HepG2 (cell line): ENCODE measurements around the gene ONECUT2. TPM values are rescaled to one million over a fixed set of nuclear protein-coding genes. Genes with fewer than 3 reads are reported as not detected.

Experiments used
- AGO1 ChIP-seq: fragments of 200-400 bp; formaldehyde crosslinking; IDR thresholded peaks from 2 replicates; pipeline ENCODE4 v1.6.1; 2017; ENCODE audit warnings: mild to moderate bottlenecking, low read depth, low read length, moderate library complexity; ENCODE audit not compliant: poor library complexity, severe bottlenecking
- CC2D1A ChIP-seq: sonication (generic); formaldehyde crosslinking; IDR thresholded peaks from 2 replicates; pipeline ENCODE4 v1.8.1; 2023; ENCODE audit warnings: mild to moderate bottlenecking, missing genetic modification reagents
- CREM ChIP-seq, 2 experiments: sonication (generic) in 1 of 2; formaldehyde crosslinking in 1 of 2; IDR thresholded peaks; 2 replicates each; pipeline versions ENCODE4 v1.4.0 to v1.6.1; 2016 to 2020; ENCODE audit warnings: antibody characterized with exemption in 1 of 2, mild to moderate bottlenecking in 1 of 2, missing genetic modification reagents in 1 of 2
- MEIS1 ChIP-seq: sonication (generic); formaldehyde crosslinking; IDR thresholded peaks from 2 replicates; pipeline ENCODE4 v1.9.0; 2021; ENCODE audit warnings: mild to moderate bottlenecking, missing genetic modification reagents, moderate library complexity, borderline replicate concordance
- MYC ChIP-seq: sonication (generic); formaldehyde crosslinking; IDR thresholded peaks from 2 replicates; pipeline ENCODE4 v1.9.0; 2021; ENCODE audit warnings: missing genetic modification reagents, borderline replicate concordance
- SNAPC4 ChIP-seq: sonication (generic); formaldehyde crosslinking; IDR thresholded peaks from 2 replicates; pipeline ENCODE4 v1.4.0; 2020; ENCODE audit warnings: mild to moderate bottlenecking, missing genetic modification reagents
- SPEN ChIP-seq: sonication (generic); formaldehyde crosslinking; IDR thresholded peaks from 2 replicates; pipeline ENCODE4 v1.5.1; 2020; ENCODE audit warnings: low read depth, mild to moderate bottlenecking, missing genetic modification reagents
- ZNF205 ChIP-seq: IDR thresholded peaks from 2 replicates; pipeline ENCODE4 v1.6.1; 2018; ENCODE audit warnings: missing biosample characterization, missing genetic modification reagents
- ZNF737 ChIP-seq: sonication (generic); formaldehyde crosslinking; IDR thresholded peaks from 2 replicates; pipeline ENCODE4 v1.5.0; 2020; ENCODE audit warnings: missing genetic modification reagents, mild to moderate bottlenecking, borderline replicate concordance
- polyA plus RNA-seq, 8 experiments: library from polyadenylated mRNA; depleted of rRNA in 3 of 8; stranded (reverse) in 7 of 8; unstranded in 1 of 8; fragments of >200 nt; fragmentation: Illumina TruSeq in 4 of 8; extraction: Trizol in 4 of 8; gene quantifications; 2 replicates each; pipeline versions ENCODE4 v1.2.1 to v1.2.3, GENCODE V29; 2011 to 2016; ENCODE audit warnings: low read depth in 4 of 8, missing spikeins in 1 of 8, mixed read lengths in 1 of 8; ENCODE audit not compliant: insufficient read depth in 1 of 8
- total RNA-seq, 5 experiments: library from RNA; depleted of rRNA; stranded (reverse); fragments of >200 nt; fragmentation: Illumina TruSeq; extraction: Trizol; gene quantifications; 2 replicates each; pipeline ENCODE4 v1.2.3, GENCODE V29; 2016; ENCODE audit warnings: low read depth in 1 of 5
- TF ChIP-seq, protein P1 (sequence below): sonication (generic); formaldehyde crosslinking; IDR thresholded peaks from 2 replicates; pipeline ENCODE4 v1.5.0; 2020; ENCODE audit warnings: mild to moderate bottlenecking, missing genetic modification reagents, borderline replicate concordance
- TF ChIP-seq, protein P2 (sequence below): sonication (generic); formaldehyde crosslinking; IDR thresholded peaks from 2 replicates; pipeline ENCODE4 v1.4.0; 2020; ENCODE audit warnings: mild to moderate bottlenecking, missing genetic modification reagents

Gene ONECUT2
- total and polyA plus RNA-seq, 2 of the 13 experiments (the other 11 are each of a cell fraction or from before 2014, with no cell fraction given): 3.0 to 3.2 TPM

- TF ChIP-seq, protein P1, sequence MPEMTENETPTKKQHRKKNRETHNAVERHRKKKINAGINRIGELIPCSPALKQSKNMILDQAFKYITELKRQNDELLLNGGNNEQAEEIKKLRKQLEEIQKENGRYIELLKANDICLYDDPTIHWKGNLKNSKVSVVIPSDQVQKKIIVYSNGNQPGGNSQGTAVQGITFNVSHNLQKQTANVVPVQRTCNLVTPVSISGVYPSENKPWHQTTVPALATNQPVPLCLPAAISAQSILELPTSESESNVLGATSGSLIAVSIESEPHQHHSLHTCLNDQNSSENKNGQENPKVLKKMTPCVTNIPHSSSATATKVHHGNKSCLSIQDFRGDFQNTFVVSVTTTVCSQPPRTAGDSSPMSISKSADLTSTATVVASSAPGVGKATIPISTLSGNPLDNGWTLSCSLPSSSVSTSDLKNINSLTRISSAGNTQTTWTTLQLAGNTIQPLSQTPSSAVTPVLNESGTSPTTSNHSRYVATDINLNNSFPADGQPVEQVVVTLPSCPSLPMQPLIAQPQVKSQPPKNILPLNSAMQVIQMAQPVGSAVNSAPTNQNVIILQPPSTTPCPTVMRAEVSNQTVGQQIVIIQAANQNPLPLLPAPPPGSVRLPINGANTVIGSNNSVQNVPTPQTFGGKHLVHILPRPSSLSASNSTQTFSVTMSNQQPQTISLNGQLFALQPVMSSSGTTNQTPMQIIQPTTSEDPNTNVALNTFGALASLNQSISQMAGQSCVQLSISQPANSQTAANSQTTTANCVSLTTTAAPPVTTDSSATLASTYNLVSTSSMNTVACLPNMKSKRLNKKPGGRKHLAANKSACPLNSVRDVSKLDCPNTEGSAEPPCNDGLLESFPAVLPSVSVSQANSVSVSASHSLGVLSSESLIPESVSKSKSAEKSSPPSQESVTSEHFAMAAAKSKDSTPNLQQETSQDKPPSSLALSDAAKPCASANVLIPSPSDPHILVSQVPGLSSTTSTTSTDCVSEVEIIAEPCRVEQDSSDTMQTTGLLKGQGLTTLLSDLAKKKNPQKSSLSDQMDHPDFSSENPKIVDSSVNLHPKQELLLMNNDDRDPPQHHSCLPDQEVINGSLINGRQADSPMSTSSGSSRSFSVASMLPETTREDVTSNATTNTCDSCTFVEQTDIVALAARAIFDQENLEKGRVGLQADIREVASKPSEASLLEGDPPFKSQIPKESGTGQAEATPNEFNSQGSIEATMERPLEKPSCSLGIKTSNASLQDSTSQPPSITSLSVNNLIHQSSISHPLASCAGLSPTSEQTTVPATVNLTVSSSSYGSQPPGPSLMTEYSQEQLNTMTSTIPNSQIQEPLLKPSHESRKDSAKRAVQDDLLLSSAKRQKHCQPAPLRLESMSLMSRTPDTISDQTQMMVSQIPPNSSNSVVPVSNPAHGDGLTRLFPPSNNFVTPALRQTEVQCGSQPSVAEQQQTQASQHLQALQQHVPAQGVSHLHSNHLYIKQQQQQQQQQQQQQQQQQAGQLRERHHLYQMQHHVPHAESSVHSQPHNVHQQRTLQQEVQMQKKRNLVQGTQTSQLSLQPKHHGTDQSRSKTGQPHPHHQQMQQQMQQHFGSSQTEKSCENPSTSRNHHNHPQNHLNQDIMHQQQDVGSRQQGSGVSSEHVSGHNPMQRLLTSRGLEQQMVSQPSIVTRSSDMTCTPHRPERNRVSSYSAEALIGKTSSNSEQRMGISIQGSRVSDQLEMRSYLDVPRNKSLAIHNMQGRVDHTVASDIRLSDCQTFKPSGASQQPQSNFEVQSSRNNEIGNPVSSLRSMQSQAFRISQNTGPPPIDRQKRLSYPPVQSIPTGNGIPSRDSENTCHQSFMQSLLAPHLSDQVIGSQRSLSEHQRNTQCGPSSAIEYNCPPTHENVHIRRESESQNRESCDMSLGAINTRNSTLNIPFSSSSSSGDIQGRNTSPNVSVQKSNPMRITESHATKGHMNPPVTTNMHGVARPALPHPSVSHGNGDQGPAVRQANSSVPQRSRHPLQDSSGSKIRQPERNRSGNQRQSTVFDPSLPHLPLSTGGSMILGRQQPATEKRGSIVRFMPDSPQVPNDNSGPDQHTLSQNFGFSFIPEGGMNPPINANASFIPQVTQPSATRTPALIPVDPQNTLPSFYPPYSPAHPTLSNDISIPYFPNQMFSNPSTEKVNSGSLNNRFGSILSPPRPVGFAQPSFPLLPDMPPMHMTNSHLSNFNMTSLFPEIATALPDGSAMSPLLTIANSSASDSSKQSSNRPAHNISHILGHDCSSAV (CRISPR knock-in tag): no peak
- no peak for TF ChIP-seq SNAPC4 (CRISPR knock-in tag)
- TF ChIP-seq ZNF737 (CRISPR knock-in tag): no peak
- no peak for TF ChIP-seq MEIS1 (CRISPR knock-in tag)
- TF ChIP-seq, protein P2, sequence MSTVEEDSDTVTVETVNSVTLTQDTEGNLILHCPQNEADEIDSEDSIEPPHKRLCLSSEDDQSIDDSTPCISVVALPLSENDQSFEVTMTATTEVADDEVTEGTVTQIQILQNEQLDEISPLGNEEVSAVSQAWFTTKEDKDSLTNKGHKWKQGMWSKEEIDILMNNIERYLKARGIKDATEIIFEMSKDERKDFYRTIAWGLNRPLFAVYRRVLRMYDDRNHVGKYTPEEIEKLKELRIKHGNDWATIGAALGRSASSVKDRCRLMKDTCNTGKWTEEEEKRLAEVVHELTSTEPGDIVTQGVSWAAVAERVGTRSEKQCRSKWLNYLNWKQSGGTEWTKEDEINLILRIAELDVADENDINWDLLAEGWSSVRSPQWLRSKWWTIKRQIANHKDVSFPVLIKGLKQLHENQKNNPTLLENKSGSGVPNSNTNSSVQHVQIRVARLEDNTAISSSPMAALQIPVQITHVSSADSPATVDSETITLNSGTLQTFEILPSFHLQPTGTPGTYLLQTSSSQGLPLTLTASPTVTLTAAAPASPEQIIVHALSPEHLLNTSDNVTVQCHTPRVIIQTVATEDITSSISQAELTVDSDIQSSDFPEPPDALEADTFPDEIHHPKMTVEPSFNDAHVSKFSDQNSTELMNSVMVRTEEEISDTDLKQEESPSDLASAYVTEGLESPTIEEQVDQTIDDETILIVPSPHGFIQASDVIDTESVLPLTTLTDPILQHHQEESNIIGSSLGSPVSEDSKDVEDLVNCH: no peak
- TF ChIP-seq MYC (CRISPR knock-in tag): no peak
- no peak for TF ChIP-seq SPEN (CRISPR knock-in tag)
- TF ChIP-seq ZNF205: no peak
- TF ChIP-seq CREM (IDR thresholded peaks at IDR 0.05): no peak
- TF ChIP-seq CREM (CRISPR knock-in tag; IDR thresholded peaks at IDR 0.05): no peak
- TF ChIP-seq AGO1: no peak
- TF ChIP-seq CC2D1A (CRISPR knock-in tag): no peak
Measured at GRCh38 chr18:57436191-57436964, 1.2 kb downstream of the ONECUT2 start (continued).
